Measurements from ENCODE around the gene INPP4B.

- TF ChIP-seq EZH2 (IDR thresholded peaks at IDR 0.05; ENCODE audit: insufficient read depth, poor library complexity, severe bottlenecking) (no peak), EZH2phosphoT487 (IDR thresholded peaks at IDR 0.05; ENCODE audit: insufficient read depth, low read depth) (no peak)
Observed at GRCh38 chr4:142423861-142424260, 422.2 kb downstream of the INPP4B start.

Data from GM23248 (cell line).